Ectodermal cell (in vitro differentiated cells): ENCODE measurements around the gene SF3B5.
"Not testable (repeated sequence)": the region's sequence is repeated elsewhere in the genome, so short reads cannot be mapped to it uniquely, and the experiment has no call there.

ENCODE experiments used
- H3K27ac ChIP-seq: 2 replicates; pipeline ENCODE4 v1.7.0; 2013; ENCODE audit warnings: mild to moderate bottlenecking, low read depth, low read length; ENCODE audit not compliant: insufficient read depth, poor library complexity, severe bottlenecking
- H3K27me3 ChIP-seq: 2 replicates; pipeline ENCODE4 v1.7.0; 2013; ENCODE audit warnings: mild to moderate bottlenecking, low read length; ENCODE audit not compliant: insufficient read depth, control insufficient read depth, poor library complexity, severe bottlenecking
- H3K36me3 ChIP-seq: one replicate; pipeline ENCODE4 v1.7.0; 2013; ENCODE audit warnings: low read length; ENCODE audit not compliant: control insufficient read depth, insufficient read depth
- H3K4me1 ChIP-seq: one replicate; pipeline ENCODE4 v1.7.0; 2013; ENCODE audit warnings: low read length; ENCODE audit not compliant: control insufficient read depth, insufficient read depth
- H3K4me3 ChIP-seq: 2 replicates; pipeline ENCODE4 v1.7.0; 2013; ENCODE audit warnings: low read depth, low read length, control low read depth; ENCODE audit not compliant: insufficient read depth
- H3K9me3 ChIP-seq: 2 replicates; pipeline ENCODE4 v1.7.0; 2013; ENCODE audit warnings: mild to moderate bottlenecking, low read length, moderate library complexity; ENCODE audit not compliant: control insufficient read depth
- WGBS, 2 experiments: methylation state at CpG; one replicate each; pipeline ENCODE4 v1.1.7; 2013; ENCODE audit warnings: missing lambda C conversion rate in 2 of 2; 5-methylcytosine and 5-hydroxymethylcytosine counted together

Gene SF3B5

DNA sequence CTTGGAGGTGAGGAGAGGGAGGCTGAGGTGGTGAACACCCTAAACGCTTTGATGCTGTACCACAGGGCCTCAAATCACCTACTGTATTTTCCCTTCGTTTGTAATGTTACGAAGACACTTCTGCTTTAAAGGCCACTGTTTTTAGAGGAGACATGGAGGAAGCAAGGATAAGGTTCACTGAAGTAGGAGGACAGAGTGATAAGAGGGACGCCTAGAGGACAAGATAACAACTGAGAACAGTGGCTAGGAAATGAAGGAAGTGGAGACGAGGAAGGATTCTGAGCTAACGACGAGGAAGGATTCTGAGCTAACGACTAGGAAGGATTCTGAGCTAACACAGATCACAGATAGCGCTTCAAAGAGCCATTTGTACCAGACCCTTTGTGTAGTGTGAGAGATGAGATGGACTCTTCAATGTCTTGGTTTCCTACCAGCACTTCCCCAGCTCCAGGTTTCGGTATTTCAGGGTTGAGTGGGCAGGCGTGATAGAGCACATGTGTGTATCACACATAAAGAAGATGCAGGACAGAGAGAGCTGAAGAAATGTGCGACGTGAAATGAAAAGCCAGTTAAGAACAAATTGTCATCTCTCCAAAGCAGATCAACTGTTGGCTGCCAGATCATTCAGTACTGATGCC lies 7.5 kb downstream of the SF3B5 start:
- H3K36me3 ChIP-seq, result no peaks in the 10 kb centered on the region
- 83 to 85% methylated on average over 13 of the region's 13 CpGs for WGBS, 2 experiments
- H3K27ac ChIP-seq, result no peak overlapping the region
- H3K27me3 ChIP-seq, result no peaks in the 10 kb centered on the region
- no peak overlapping the region for H3K4me3 ChIP-seq
- H3K4me1 ChIP-seq, result no peaks in the 10 kb centered on the region
- no peaks in the 10 kb centered on the region for H3K9me3 ChIP-seq

DNA sequence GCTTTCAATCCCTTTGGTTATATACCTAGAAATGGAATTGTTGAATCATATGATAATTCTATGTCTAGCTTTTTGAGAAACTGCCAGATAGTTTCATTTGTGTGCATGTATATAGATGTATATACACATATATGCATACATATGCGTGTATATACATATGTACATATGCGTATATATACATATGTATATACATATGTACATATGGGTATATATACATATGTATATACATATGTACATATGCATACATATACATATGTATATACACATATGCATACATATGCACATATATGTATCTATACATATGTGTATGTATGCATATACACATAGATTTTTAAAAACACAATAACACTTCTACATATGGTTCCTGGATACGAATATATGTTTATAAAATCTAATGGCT lies 8.4 kb downstream of the SF3B5 start:
- Histone ChIP-seq H3K27ac (no peak overlapping the region), H3K9me3 (no peaks in the 10 kb centered on the region), H3K4me1 (no peaks in the 10 kb centered on the region), H3K36me3 (no peaks in the 10 kb centered on the region), H3K4me3 (no peak overlapping the region), H3K27me3 (no peaks in the 10 kb centered on the region)
- 86 to 100% methylated on average over 1 of the region's 3 CpGs for WGBS, 2 experiments

DNA sequence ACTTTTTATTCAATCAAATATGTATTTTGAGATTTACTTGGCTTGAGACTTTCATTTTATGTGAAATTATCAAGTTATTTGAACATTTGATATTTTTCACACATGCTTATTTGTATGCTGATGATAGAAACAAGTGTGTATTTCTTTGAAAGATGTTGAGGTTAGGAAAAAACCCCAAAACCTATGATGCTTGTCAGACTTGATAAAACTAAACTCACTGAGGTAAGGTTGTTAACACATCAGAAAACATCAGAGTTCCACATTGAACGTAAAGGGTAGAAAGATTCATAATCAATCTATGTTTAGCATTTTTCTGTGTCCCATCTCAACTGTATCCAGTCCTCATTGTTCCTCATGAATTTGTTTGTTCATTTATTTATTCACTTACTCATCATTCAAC lies 12.2 kb downstream of the SF3B5 start:
- WGBS, 2 experiments, result 95 to 100% methylated on average over 1 of the region's 1 CpG
- Histone ChIP-seq H3K27me3 (no peaks in the 10 kb centered on the region), H3K4me3 (no peak overlapping the region), H3K36me3 (no peaks in the 10 kb centered on the region), H3K27ac (no peak overlapping the region), H3K9me3 (no peaks in the 10 kb centered on the region), H3K4me1 (no peaks in the 10 kb centered on the region)

DNA sequence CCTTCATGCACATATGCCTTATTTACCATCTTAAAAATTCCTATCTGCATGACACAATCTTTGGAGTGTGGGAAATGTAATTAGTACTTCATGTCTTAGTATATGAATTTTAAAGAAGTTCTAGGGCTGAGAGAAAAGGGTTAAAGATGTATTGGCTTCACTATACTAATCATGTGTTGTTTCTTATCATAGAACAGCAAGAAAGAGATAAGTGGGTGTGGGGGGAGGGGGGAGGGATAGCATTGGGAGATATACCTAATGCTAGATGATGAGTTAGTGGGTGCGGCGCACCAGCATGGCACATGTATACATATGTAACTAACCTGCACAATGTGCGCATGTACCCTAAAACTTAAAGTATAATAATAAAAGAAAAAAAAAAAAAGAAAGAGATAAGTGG lies 13.0 kb downstream of the SF3B5 start:
- H3K27me3 ChIP-seq, H3K4me3 ChIP-seq, H3K36me3 ChIP-seq, H3K27ac ChIP-seq, H3K4me1 ChIP-seq, H3K9me3 ChIP-seq: not testable (repeated sequence)
- 100% methylated on average over 2 of the region's 3 CpGs; no CpG with 5 or more reads in 1 of the 2 experiments for WGBS, 2 experiments

DNA sequence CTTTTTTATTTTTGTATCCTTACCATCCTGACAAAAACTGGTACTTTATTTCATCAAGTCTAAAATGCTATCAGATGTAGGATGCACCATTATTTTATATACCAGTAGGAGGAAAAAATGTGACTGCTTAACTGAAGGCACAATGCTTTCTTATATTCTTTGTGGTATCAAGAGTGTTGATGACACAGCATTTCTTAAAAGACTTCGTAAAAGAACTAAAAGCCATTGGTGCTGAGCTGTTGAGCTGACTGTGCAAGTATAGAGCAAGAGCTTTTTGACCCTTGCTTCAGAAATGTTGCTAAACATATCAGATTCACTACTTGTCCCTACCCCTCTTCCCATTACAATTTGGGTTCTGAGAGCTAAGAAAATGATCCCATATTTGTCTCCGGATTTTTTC lies 17.5 kb downstream of the SF3B5 start:
- WGBS, 2 experiments, result 92 to 97% methylated on average over 2 of the region's 2 CpGs
- no peaks in the 10 kb centered on the region for H3K9me3 ChIP-seq
- H3K27me3 ChIP-seq, result no peaks in the 10 kb centered on the region
- H3K4me1 ChIP-seq, result no peaks in the 10 kb centered on the region
- no peak overlapping the region for H3K4me3 ChIP-seq
- H3K27ac ChIP-seq, result no peak overlapping the region
- H3K36me3 ChIP-seq, result no peaks in the 10 kb centered on the region

DNA sequence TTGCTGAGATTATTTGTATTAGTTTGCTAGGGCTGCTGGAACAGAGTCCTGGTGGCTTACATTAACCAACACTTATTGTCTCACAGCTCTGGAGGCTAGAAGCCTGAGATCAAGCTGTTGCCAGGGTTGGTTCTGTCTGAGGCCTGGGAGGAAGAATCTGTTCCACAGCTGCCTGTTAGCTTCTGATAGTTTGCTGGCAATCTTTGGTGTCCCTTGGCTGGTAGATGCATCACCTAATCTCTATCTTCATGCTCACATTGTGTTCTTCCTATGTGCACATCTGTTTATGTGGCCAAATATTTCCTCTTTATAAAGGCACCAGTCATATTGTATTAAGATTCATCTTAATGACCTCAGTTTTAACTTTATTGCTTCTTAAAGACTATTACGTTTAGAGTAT lies 19.5 kb downstream of the SF3B5 start:
- Histone ChIP-seq H3K27me3 (no peaks in the 10 kb centered on the region), H3K9me3 (no peaks in the 10 kb centered on the region), H3K4me1 (no peaks in the 10 kb centered on the region), H3K36me3 (no peaks in the 10 kb centered on the region), H3K4me3 (no peak overlapping the region), H3K27ac (no peak overlapping the region)
- 100% methylated on average over 1 of the region's 1 CpG for WGBS, 2 experiments

DNA sequence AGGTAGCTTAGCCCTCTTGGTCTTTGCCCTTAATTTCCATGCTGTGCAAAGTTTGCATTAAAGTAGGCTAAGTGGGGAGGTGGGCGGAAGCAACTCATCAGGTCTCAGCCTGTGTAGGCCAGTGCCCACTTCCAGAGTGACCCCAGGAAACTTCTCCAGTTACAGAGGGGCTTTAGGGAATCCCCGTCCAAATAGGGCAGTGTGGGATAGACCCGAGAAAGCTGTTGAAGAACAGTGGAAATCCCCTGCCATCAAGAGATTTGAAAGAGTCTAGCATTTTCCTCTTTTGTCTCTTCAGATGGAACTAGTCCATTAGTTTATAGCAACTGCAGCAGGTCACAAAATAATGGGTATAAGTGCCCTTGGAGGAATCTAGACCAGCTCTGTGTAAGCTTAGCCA lies 20.2 kb downstream of the SF3B5 start:
- Histone ChIP-seq H3K27ac (no peak overlapping the region), H3K27me3 (no peaks in the 10 kb centered on the region), H3K36me3 (no peaks in the 10 kb centered on the region), H3K4me1 (no peaks in the 10 kb centered on the region), H3K4me3 (no peak overlapping the region), H3K9me3 (no peaks in the 10 kb centered on the region)
- 75% methylated on average over 3 of the region's 3 CpGs for WGBS, 2 experiments

DNA sequence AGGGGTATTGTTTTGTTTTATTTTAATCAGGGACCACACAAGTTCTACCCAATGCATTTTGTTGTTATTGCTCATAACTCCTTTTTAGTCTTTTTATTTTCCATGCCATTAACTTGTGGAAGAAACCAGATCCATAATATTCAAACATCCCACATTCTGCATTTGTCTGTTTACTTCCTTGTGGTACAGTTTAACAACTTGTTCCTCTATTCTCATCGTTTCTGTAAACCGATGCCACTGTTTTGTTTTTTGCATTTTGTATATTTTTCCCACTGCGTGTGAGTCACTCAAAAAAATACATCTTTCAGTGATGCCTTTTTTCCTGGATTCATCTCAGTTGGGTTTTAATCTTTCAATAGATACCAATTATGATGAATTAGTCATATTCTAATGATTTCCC lies 22.3 kb downstream of the SF3B5 start:
- Histone ChIP-seq H3K36me3 (no peaks in the 10 kb centered on the region), H3K4me3 (no peak overlapping the region), H3K27me3 (peaks cover 6% of the 10 kb centered on the region), H3K9me3 (no peaks in the 10 kb centered on the region), H3K4me1 (no peaks in the 10 kb centered on the region), H3K27ac (no peak overlapping the region)
- 93 to 95% methylated on average over 3 of the region's 3 CpGs for WGBS, 2 experiments

DNA sequence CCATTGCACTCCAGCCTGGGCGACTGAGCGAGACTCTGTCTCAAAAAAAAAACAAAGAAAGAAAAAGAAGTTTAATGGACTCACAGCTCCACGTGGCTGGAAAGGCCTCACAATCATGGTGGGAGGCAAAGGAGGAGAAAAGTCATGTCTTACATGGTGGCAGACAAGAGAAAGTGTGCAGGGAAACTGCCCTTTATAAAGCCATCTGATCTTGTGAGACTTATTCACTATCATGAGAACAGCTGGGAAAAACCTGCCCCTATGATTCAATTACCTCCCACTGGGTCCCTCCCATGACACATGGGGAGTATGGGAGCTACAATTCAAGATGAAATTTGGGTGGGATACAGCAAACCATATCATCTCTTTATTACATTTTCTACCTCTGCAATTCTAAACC lies 25.9 kb downstream of the SF3B5 start:
- H3K27me3 ChIP-seq, result peaks cover 39% of the 10 kb centered on the region
- WGBS, 2 experiments, result 71 to 72% methylated on average over 3 of the region's 3 CpGs
- no peak overlapping the region for H3K4me3 ChIP-seq
- H3K27ac ChIP-seq, result no peak overlapping the region
- H3K9me3 ChIP-seq, result no peaks in the 10 kb centered on the region
- no peaks in the 10 kb centered on the region for H3K4me1 ChIP-seq
- H3K36me3 ChIP-seq, result no peaks in the 10 kb centered on the region

DNA sequence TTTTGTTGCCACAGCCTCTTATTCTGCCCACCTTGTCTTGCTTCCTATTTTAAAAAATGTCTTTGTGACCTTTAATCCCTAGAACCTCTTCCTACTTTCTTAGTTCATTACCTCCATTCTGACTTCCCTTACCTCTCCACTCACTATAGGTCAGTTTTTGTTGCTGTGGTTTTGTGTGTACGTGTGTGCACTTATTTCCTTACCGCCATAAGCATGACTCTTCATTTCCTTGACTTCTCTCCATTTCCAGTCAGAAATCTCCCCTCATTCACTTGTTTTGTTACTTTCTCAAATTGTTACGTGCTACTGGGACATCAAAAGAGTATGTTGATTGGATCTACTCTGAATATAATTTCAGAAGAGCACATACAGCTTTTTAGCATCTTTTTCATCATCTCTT lies 26.6 kb downstream of the SF3B5 start:
- H3K27me3 ChIP-seq, result peaks cover 46% of the 10 kb centered on the region
- H3K36me3 ChIP-seq, result no peaks in the 10 kb centered on the region
- no peaks in the 10 kb centered on the region for H3K4me1 ChIP-seq
- H3K27ac ChIP-seq, result no peak overlapping the region
- 90 to 100% methylated on average over 1 to 2 of the region's 3 CpGs for WGBS, 2 experiments
- H3K4me3 ChIP-seq, result no peak overlapping the region
- no peaks in the 10 kb centered on the region for H3K9me3 ChIP-seq
